HTERT RPE-1 (cell line): ENCODE data around the gene CAV2.
"Not testable (repeated sequence)": the region's sequence is repeated elsewhere in the genome, so short reads cannot be mapped to it uniquely, and the experiment has no call there.

Experiments
- in situ Hi-C: fragments of 300-500 bp; cut with MboI; formaldehyde crosslinking; loops from 4 replicates; pipeline ENCODE4 v1.14.3; 2020; ENCODE audit warnings: low sequenced_read_pairs

The CAV2 gene

GRCh38 chr7:116499168-116500077 lies at the start of gene CAV2:
Gene CAV2 (plus strand): TSS chr7:116499738. CDS start chr7:116499782, 44 bp downstream.
- in situ Hi-C loops: no loop called here

- in situ Hi-C loops: no loop called here
These were observed 49.6 kb upstream of the CAV2 start for GRCh38 chr7:116449950-116450349.

- in situ Hi-C loops: no loop called here
These were observed 47.4 kb upstream of the CAV2 start for GRCh38 chr7:116451957-116452729.

GRCh38 chr7:116454377-116454776 lies 45.2 kb upstream of the CAV2 start:
- in situ Hi-C loops: no loop called here

GRCh38 chr7:116455009-116455408 lies 44.5 kb upstream of the CAV2 start:
- in situ Hi-C loops: no loop called here

GRCh38 chr7:116455499-116455898 lies 44.0 kb upstream of the CAV2 start:
- in situ Hi-C loops: no loop called here

GRCh38 chr7:116461500-116461899 lies 38.0 kb upstream of the CAV2 start:
- in situ Hi-C loops: no loop called here

GRCh38 chr7:116463956-116464355 lies 35.6 kb upstream of the CAV2 start:
- in situ Hi-C loops: no loop called here

- in situ Hi-C loops: no loop called here
These were observed 35.2 kb upstream of the CAV2 start for GRCh38 chr7:116464375-116464774.

GRCh38 chr7:116465125-116465524 lies 34.4 kb upstream of the CAV2 start:
- in situ Hi-C loops: no loop called here

- in situ Hi-C loops: no loop called here
These were observed 31.0 kb upstream of the CAV2 start for GRCh38 chr7:116468534-116468933.

GRCh38 chr7:116477625-116478024 lies 21.9 kb upstream of the CAV2 start:
- in situ Hi-C loops: no loop called here

- in situ Hi-C loops: no loop called here
These were observed 20.7 kb upstream of the CAV2 start for GRCh38 chr7:116478834-116479233.

- in situ Hi-C loops: no loop called here
These were observed 16.1 kb upstream of the CAV2 start for GRCh38 chr7:116483271-116483942.

- in situ Hi-C loops: not testable (repeated sequence)
These were observed 15.1 kb upstream of the CAV2 start for GRCh38 chr7:116484389-116484788.

GRCh38 chr7:116487907-116488521 lies 11.5 kb upstream of the CAV2 start:
- in situ Hi-C loops: no loop called here

GRCh38 chr7:116490351-116490750 lies 9.2 kb upstream of the CAV2 start:
- in situ Hi-C loops: no loop called here

- in situ Hi-C loops: no loop called here
These were observed 7.5 kb upstream of the CAV2 start for GRCh38 chr7:116491887-116492653.

- in situ Hi-C loops: no loop called here
These were observed 6.9 kb upstream of the CAV2 start for GRCh38 chr7:116492654-116493109.

GRCh38 chr7:116493449-116493848 lies 6.1 kb upstream of the CAV2 start:
- in situ Hi-C loops: no loop called here
